NCI-H774 (cell line): ENCODE measurements around the gene CAST.

Experiments
- DNase-seq: peaks from one replicate; lab custom pipeline; 2025; lab: John Stamatoyannopoulos, UW

Gene CAST

DNA sequence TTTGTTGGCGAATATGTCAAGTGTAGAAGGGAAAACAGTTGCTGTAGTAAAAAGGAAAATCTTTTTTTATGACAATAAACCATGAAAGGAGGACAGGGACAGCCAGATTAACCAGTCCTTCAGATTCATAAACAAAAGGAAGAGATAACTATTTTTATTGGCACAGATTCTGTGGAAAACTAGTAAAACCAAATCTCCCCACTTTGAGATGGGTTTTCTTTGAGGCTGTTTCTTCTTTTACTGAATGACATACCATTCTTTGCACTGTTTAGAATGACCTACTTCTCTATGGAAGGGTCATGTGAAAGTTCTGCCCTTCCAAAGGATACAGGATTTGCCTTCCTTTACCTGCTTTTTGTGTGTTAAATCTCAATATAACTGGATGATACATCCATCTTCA, 13.7 kb downstream of the CAST start:
- DNase-seq = no peak

- no peak for DNase-seq
Measured at GRCh38 chr5:96677496-96677895, 15.3 kb downstream of the CAST start.

DNA sequence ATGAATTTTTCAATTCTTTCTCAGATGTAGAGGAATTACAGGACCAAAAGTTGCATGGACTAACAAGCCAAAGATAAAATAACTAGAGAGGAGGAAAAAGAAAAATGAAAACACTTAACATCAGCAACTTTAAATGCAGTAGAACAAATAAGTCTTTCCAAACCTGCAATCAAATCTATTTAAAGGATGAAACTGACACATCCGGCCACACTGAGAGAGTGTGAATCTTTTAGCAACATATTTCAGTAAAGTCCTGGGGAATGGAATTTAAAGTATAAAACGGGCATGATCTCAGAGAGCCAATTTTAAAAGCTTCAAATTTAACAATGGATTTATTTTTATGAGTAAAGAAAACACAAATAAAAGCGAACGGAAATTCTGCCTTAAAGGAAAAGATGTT, 17.1 kb downstream of the CAST start:
- DNase-seq = no peak

DNA sequence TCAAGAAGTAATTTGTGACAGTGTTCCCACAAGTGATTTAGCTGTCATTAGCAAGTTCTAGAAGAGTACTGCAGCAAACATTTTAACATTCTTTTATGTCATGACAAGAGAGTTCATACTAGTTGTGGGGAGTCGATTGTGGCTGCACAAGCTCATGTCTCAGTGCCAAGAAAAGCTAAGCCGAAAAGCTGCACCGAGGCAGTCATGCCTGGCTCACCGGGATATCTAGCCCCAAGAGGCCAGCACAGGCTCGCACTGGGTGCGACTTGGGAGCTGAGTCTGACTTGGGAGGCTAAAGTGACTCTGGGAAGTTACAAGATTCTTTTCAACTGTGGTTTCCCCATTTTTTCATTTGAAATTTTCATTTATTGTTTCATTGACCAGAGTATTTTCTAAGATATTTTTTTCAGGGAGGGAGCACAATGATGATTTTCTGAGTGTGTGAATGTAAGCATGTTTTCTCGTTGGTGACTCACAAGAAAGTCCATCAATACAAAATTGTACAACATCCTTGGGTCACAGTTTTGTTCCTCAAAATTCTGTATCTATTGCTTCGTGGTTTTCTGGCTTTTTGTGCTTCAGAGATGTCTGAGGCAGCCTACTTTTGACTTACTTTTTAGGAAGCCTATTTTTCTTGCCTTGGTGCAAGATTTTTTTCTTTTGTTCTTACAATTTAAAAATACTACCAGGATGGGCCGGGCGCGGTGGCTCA, 18.7 kb downstream of the CAST start:
- DNase-seq = no peak

GRCh38 chr5:96683392-96683791, 21.2 kb downstream of the CAST start:
- DNase-seq = no peak

DNA sequence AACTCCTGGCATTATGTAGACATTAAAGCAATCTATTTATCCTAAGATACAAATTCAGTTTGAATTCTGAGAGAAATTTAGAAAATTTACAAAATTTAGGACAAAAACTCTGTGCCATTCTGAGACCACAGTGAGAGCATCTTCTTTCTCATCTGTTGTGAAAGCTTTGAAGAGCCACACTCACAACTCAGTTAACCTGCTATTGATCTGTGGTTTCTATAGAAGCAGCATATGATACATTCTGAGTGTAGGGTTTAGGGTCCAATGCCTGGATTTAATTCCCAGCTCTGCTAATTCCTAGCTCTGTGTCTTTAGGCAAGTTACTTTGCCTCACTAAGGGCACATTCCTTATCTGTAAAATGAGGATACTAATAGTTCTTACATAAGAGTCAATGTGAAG, 21.6 kb downstream of the CAST start:
- no peak for DNase-seq

DNA sequence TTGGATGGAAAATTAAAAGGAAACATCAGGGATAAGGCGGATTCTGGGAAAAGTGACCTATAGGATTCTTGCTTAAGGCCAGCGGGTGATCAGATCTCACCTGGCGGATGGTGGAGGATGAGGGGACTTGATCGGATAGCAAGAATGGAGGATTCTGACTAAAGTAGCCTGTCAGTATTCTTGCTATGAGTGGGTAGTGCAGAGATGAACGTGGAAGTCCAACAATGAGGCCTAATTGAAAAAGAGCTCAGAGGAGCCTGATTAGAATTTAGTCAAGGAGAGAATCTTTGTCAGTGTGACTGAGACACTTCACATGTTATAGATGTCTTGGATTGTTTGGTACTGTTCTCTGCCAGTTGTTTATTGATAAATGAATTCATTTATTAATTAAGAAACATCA, 24.9 kb downstream of the CAST start:
- no peak for DNase-seq

GRCh38 chr5:96687812-96688453, 25.8 kb downstream of the CAST start:
- no peak for DNase-seq

- no peak for DNase-seq
Measured at GRCh38 chr5:96690861-96691260, 28.7 kb downstream of the CAST start.

DNA sequence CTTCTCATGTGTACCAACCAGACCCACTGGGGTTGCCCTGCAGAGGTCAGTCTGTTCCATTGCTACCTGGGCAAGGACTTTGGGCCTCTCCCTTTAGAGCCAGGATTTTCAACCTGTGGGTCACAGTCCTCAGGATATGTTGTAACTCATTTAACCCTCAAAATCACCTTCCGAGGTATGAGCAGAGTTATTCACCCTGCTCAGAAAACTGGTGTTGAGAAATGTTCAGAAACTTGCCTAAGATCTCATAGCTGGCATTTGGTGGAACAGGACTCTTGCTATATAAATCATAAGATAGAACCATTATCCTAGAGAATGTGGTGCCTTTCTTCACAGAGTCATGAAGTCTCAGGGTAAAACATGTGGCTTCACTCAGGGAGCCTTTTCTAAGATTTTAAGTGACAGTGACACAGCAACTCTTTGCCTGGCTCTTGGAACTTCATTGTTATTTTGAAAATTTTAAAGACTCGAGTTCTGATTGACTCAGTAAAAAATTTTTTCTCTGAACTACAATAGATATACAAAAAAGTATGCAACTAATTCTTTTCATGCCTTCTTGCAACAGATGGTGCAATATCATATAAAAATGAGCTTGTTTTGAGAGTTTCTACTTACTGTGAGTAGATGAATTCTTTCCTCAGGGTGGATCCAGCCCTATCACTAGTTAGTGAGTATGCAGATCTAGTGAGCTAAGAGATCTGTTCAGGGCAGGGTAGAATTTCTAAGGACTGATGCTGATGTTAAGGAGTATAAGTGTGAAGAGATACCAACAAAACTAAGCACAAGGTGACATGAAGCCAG, 29.5 kb downstream of the CAST start:
- DNase-seq = no peak

- DNase-seq = no peak
Measured at GRCh38 chr5:96692441-96692840, 30.3 kb downstream of the CAST start.

GRCh38 chr5:96699186-96699820, 37.1 kb downstream of the CAST start:
- DNase-seq = no peak

DNA sequence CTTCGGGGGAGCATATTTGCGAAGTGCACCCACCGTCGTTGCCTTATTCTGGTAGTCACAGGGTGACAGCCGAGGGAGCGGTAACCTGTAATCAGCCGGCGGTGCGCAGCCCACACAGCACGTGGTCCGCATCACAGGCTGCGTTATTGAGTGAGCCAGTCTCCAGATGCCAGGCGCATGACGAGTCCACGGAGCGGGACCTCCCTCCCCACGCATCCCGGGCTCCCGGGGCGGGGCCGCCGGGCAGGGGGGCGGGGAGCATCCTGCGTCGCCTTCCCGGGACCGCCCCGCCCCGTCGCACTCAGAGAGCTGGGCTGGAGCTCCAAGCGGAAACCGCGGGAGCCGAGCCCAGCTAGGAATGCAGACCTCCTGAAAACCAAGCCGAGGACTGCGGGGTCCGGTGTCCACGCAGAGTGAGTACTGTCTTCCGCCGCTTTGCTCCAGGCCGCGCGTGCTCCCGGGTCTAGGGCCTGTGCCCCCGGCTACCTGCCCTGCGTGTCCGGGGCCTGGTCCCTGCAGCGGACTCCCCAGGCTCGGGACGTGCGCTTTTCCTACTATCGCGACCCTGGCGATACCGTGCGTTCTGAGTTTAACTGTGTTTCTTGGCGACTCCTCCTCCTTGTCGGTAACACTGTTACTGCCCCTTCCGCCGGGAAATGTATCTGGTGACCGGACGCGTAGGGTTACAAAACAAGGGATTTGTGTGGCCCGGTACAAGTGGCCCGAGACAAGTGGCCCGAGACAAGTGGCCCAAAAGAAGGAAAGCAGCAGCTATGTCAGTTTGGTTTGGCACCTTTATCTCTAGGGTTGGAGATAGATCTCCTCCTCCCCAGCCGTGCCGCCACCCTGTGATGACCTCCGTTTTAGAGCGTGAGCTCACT, 40.6 kb downstream of the CAST start:
- DNase-seq = peak; percentile 73

GRCh38 chr5:96703384-96703920, 41.3 kb downstream of the CAST start:
- DNase-seq = no peak

GRCh38 chr5:96703995-96704394, 41.8 kb downstream of the CAST start:
- DNase-seq = no peak

DNA sequence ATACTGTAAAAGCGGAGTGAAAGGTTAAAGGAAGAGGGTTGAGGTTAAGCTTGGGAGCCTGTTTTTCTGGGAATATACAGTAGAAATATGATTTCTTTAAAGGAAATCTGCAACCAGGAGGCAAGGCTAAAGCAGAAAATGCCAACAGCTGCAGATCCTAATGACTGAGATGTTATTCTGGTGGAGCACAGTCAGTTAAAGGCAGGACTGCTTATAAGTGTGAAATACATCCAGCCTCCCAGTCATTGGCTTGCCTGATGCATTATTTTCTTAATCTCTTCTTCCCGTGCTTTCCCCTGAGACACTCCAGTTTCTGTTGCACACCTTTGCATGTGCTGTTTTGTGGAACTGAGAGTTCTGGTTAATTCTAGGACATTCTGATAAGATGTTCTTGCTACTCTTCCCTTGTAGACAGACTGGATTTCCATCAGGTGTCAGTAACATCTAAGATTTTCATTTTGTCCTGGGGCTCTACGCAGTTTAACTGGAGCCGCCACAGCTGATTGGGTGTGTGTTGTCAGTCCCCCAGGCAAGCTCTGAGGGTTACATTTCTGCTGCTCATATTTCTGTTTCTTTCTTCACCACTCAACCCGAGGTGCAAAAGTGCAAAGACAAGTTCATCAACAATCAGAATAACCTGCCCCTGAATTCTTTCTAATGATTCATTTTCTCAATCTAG, 44.4 kb downstream of the CAST start:
- DNase-seq = no peak

DNA sequence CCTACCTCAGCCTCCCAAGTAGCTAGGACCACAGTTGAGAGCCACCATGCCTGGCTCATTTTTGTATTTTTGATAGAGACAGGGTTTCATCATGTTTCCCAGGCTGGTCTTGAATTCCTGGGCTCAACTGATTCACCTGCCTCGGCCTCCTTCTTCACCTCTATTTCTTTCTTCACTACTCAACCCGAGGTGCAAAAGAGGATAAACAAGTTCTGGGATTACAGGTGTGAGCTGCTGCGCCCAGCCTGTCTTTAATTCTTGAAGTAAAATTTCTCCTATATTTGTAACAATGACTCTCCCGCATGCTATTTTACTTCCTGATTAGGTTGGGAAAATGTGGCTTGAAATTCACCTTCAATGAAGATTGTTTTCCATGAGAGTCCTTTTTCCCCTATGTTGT, 46.4 kb downstream of the CAST start:
- no peak for DNase-seq

GRCh38 chr5:96709152-96709821, 47.1 kb downstream of the CAST start:
- no peak for DNase-seq

DNA sequence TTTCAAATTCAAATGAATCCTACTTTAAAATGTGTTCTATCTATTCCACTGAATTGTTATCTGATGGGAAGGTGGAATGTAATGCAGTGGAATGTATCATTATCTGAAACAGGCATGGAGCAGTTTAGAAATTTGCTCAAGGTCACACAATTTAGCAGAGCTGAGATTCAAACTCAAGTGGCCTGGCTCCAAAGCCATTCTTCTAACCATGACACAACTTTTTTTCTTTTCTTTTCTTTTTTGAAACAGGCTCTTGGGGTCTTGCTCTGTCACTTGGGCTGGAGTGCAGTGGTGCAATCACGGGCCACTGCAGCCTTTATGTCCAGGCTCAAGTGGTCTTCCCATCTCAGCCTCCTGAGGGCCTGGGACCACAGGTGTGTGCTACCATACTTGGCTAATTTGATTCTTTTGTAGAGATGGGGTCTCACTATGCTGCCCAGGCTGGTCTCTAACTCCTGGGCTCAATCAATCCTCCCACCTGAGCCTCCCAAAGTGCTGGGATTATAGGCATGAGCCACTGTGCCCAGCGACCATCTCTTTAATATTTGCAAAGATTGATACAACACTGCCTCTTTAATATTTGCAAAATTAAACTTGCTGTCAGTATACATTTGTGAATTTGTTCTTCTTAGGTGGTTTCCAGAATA, 50.0 kb downstream of the CAST start:
- no peak for DNase-seq

DNA sequence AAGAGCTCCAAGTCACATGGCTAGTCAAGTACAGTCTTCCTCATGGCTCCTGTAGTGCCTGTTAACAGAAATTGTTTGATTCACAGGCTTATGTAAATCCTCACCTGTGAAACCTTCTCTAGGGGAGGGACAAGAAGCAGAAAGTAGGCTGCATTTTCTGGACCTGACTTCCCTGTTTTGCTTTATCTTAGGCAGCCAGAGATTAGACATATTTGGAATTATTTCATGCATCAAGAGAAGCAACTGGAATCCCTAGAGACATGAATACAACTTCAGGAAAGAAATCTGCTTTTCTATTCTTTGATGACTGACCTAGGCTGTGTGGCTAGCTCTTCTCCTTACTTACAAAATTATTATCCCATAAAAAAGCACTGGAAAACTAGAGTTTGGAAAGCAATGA, 52.3 kb downstream of the CAST start:
- no peak for DNase-seq
